GM12878 (cell line): ENCODE data around the gene MTHFS. TPM values are rescaled to one million over a fixed set of nuclear protein-coding genes. Genes with fewer than 3 reads are reported as not detected.
A peak's percentile ranks its signal among the peaks of the same experiment; 100 is the strongest.

Source experiments
- ASH2L ChIP-seq: fragments of 300-600, 200-600 bp; sonication (generic); IDR thresholded peaks from 2 replicates; pipeline ENCODE4 v1.6.1; 2017; ENCODE audit warnings: low read depth, mild to moderate bottlenecking, borderline replicate concordance
- BACH1 ChIP-seq: fragments of 450-650 bp; IDR thresholded peaks from 2 replicates; pipeline ENCODE4 v1.6.1; 2017; ENCODE audit warnings: mild to moderate bottlenecking, borderline replicate concordance
- BHLHE40 ChIP-seq, 2 experiments: fragments of 450-650 bp in 1 of 2; IDR thresholded peaks; 2 replicates each; pipeline ENCODE4 v1.6.1; 2011 to 2017; ENCODE audit warnings: low read depth in 2 of 2, borderline replicate concordance in 1 of 2, improper control_type of control experiment in 1 of 2, low read length in 1 of 2, mild to moderate bottlenecking in 1 of 2
- CREB1 ChIP-seq: IDR thresholded peaks from 2 replicates; pipeline ENCODE4 v1.6.1; 2012; ENCODE audit warnings: low read depth, mild to moderate bottlenecking, inconsistent platforms
- CREM ChIP-seq: IDR thresholded peaks from 2 replicates; pipeline ENCODE4 v1.6.1; 2014; ENCODE audit warnings: antibody characterized with exemption, low read depth
- GABPA ChIP-seq: IDR thresholded peaks from 2 replicates; pipeline ENCODE4 v1.6.1; 2014; ENCODE audit warnings: antibody characterized with exemption, low read depth, mild to moderate bottlenecking, inconsistent platforms
- HDAC2 ChIP-seq: fragments of 200-600 bp; sonication (generic); IDR thresholded peaks from 2 replicates; pipeline ENCODE4 v1.6.1; 2017
- KLF5 ChIP-seq: fragments of 450-650 bp; IDR thresholded peaks from 2 replicates; pipeline ENCODE4 v1.6.1; 2014; ENCODE audit warnings: mild to moderate bottlenecking; ENCODE audit not compliant: partially characterized antibody
- NR2C2 ChIP-seq: IDR thresholded peaks from 2 replicates; pipeline ENCODE4 v1.6.1; 2011; ENCODE audit warnings: borderline replicate concordance, low read depth; ENCODE audit not compliant: control insufficient read depth, insufficient read length
- SMAD5 ChIP-seq: IDR thresholded peaks from 2 replicates; pipeline ENCODE4 v1.6.1; 2016; ENCODE audit warnings: antibody characterized with exemption, low read depth
- SREBF1 ChIP-seq: IDR thresholded peaks from 2 replicates; pipeline ENCODE4 v1.6.1; 2012; ENCODE audit warnings: mild to moderate bottlenecking, low read length
- STAT1 ChIP-seq: fragments of 450-650 bp; conservative IDR thresholded peaks from 2 replicates; pipeline ENCODE4 v1.6.1; 2014; ENCODE audit warnings: antibody characterized with exemption, mild to moderate bottlenecking
- ZNF217 ChIP-seq: fragments of 450-650 bp; IDR thresholded peaks from 2 replicates; pipeline ENCODE4 v1.6.1; 2017; ENCODE audit warnings: antibody characterized with exemption, mild to moderate bottlenecking
- polyA plus RNA-seq, 11 experiments: library from polyadenylated mRNA; depleted of rRNA in 4 of 11; unstranded in 6 of 11; stranded (reverse) in 5 of 11; fragments of >200 nt; fragmentation: Nextera tagmentation in 4 of 11; fragmentation: Illumina TruSeq in 1 of 11; extraction: Ambion mirVana in 4 of 11; extraction: Trizol in 1 of 11; gene quantifications; 1 replicate in 1 of 11; 2 replicates in 10 of 11; pipeline versions ENCODE4 v1.2.1 to v1.2.3, GENCODE V29; 2011 to 2016; ENCODE audit warnings: inconsistent platforms in 2 of 11, missing spikeins in 2 of 11, low read depth in 1 of 11
- total RNA-seq, 4 experiments: library from RNA; depleted of rRNA in 3 of 4; stranded (reverse); fragments of >200 nt in 3 of 4; fragmentation: Illumina TruSeq in 1 of 4; extraction: Trizol in 1 of 4; gene quantifications; 2 replicates each; pipeline versions ENCODE4 v1.2.1 to v1.2.3, GENCODE V29; 2013 to 2021
- TF ChIP-seq, protein P1 (sequence below): fragments of 450-650 bp; IDR thresholded peaks from 2 replicates; pipeline ENCODE4 v1.6.1; 2017; ENCODE audit warnings: antibody characterized with exemption, mild to moderate bottlenecking, moderate library complexity
- TF ChIP-seq, protein P2 (sequence below): IDR thresholded peaks from 2 replicates; pipeline ENCODE4 v1.6.1; 2012; ENCODE audit warnings: low read depth, low read length, improper control_type of control experiment
- TF ChIP-seq, protein P3 (sequence below): fragments of 450-650 bp; IDR thresholded peaks from 2 replicates; pipeline ENCODE4 v1.6.1; 2016; ENCODE audit warnings: mild to moderate bottlenecking, moderate library complexity, borderline replicate concordance
- TF ChIP-seq, protein P4 (sequence below): fragments of 450-650 bp; IDR thresholded peaks from 2 replicates; pipeline ENCODE4 v1.6.1; 2016; ENCODE audit warnings: mild to moderate bottlenecking

MTHFS gene
- total and polyA plus RNA-seq, 10 of the 15 experiments (the other 5 are each of a cell fraction or from before 2014, with no cell fraction given) = 14.0 to 81.9 (median 31.8) TPM

DNA sequence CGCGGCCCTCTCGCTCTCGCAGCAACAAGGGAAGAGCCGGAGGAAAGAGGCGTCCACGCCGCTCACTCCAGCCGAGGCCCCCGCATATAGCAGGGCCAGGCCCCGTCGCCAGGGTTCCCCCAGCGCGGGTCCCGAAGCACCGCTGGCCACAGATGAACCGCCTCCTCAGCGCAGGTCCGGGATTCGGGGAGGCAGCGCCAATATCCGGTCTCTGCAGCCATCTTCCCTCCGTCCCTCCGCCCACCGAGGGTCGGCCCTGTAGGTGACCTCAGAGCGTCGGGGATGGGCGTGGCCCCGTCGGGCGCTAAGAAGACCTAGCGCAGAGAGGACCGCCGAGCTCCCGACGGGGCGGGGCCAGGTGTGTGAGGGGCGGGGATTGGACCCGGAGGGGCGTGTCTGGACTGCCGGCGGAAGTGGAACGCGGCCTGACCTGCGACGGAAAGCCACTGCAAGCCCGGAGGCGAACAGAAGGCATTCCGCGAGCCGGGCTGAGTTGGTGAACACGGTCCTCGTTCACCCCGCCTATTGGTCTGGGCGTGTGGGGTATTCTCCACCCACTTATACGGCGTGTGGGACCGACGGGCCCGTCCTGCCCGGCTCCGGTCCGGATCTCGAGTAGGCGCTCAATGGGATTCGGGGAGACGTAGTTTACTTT, 26.8 kb upstream of the MTHFS start (continued):
- TF ChIP-seq, protein P1, sequence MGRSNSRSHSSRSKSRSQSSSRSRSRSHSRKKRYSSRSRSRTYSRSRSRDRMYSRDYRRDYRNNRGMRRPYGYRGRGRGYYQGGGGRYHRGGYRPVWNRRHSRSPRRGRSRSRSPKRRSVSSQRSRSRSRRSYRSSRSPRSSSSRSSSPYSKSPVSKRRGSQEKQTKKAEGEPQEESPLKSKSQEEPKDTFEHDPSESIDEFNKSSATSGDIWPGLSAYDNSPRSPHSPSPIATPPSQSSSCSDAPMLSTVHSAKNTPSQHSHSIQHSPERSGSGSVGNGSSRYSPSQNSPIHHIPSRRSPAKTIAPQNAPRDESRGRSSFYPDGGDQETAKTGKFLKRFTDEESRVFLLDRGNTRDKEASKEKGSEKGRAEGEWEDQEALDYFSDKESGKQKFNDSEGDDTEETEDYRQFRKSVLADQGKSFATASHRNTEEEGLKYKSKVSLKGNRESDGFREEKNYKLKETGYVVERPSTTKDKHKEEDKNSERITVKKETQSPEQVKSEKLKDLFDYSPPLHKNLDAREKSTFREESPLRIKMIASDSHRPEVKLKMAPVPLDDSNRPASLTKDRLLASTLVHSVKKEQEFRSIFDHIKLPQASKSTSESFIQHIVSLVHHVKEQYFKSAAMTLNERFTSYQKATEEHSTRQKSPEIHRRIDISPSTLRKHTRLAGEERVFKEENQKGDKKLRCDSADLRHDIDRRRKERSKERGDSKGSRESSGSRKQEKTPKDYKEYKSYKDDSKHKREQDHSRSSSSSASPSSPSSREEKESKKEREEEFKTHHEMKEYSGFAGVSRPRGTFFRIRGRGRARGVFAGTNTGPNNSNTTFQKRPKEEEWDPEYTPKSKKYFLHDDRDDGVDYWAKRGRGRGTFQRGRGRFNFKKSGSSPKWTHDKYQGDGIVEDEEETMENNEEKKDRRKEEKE = no peak
- TF ChIP-seq BACH1 (peak; percentile 51), CREM (peak; percentile 46), SMAD5 (peak; percentile 83; the same call in 1 of the 2 replicates), KLF5 (no peak), NR2C2 (no peak), GABPA (peak; percentile 61; the same call in 1 of the 2 replicates), ZNF217 (no peak), SREBF1 (no peak), ASH2L (no peak), BHLHE40 (IDR thresholded peaks at IDR 0.05; ENCODE audit: borderline replicate concordance in 1 of 2, low read depth in 2 of 2, low read length in 1 of 2) (peak in 1 of 2 experiments; percentile 32; a peak in 1 of 4 replicates), HDAC2 (no peak), STAT1 (no peak), CREB1 (peak; percentile 77)
- TF ChIP-seq, protein P2, sequence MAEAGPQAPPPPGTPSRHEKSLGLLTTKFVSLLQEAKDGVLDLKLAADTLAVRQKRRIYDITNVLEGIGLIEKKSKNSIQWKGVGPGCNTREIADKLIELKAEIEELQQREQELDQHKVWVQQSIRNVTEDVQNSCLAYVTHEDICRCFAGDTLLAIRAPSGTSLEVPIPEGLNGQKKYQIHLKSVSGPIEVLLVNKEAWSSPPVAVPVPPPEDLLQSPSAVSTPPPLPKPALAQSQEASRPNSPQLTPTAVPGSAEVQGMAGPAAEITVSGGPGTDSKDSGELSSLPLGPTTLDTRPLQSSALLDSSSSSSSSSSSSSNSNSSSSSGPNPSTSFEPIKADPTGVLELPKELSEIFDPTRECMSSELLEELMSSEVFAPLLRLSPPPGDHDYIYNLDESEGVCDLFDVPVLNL = no peak
- TF ChIP-seq, protein P3, sequence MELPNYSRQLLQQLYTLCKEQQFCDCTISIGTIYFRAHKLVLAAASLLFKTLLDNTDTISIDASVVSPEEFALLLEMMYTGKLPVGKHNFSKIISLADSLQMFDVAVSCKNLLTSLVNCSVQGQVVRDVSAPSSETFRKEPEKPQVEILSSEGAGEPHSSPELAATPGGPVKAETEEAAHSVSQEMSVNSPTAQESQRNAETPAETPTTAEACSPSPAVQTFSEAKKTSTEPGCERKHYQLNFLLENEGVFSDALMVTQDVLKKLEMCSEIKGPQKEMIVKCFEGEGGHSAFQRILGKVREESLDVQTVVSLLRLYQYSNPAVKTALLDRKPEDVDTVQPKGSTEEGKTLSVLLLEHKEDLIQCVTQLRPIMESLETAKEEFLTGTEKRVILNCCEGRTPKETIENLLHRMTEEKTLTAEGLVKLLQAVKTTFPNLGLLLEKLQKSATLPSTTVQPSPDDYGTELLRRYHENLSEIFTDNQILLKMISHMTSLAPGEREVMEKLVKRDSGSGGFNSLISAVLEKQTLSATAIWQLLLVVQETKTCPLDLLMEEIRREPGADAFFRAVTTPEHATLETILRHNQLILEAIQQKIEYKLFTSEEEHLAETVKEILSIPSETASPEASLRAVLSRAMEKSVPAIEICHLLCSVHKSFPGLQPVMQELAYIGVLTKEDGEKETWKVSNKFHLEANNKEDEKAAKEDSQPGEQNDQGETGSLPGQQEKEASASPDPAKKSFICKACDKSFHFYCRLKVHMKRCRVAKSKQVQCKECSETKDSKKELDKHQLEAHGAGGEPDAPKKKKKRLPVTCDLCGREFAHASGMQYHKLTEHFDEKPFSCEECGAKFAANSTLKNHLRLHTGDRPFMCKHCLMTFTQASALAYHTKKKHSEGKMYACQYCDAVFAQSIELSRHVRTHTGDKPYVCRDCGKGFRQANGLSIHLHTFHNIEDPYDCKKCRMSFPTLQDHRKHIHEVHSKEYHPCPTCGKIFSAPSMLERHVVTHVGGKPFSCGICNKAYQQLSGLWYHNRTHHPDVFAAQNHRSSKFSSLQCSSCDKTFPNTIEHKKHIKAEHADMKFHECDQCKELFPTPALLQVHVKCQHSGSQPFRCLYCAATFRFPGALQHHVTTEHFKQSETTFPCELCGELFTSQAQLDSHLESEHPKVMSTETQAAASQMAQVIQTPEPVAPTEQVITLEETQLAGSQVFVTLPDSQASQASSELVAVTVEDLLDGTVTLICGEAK = peak; percentile 58; the same call in 1 of the 2 replicates
- TF ChIP-seq, protein P4, sequence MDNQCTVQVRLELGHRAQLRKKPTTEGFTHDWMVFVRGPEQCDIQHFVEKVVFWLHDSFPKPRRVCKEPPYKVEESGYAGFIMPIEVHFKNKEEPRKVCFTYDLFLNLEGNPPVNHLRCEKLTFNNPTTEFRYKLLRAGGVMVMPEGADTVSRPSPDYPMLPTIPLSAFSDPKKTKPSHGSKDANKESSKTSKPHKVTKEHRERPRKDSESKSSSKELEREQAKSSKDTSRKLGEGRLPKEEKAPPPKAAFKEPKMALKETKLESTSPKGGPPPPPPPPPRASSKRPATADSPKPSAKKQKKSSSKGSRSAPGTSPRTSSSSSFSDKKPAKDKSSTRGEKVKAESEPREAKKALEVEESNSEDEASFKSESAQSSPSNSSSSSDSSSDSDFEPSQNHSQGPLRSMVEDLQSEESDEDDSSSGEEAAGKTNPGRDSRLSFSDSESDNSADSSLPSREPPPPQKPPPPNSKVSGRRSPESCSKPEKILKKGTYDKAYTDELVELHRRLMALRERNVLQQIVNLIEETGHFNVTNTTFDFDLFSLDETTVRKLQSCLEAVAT = no peak
